Sigmoid colon (tissue), 4 donors: Measurements from ENCODE around the gene TBC1D9B.

ENCODE experiments used
- CTCF ChIP-seq, 4 experiments: fragments of 450-650 bp in 3 of 4; fragments of 200-600 bp in 1 of 4; IDR thresholded peaks; one replicate each; pipeline ENCODE4 v1.5.1; 2016 to 2019; ENCODE audit warnings: antibody characterized with exemption in 4 of 4, mild to moderate bottlenecking in 3 of 4, moderate library complexity in 2 of 4
- EP300 ChIP-seq, 4 donors: sonication (generic); formaldehyde crosslinking; IDR thresholded peaks; one replicate each; pipeline ENCODE4 v1.6.1; 2017; ENCODE audit warnings: antibody characterized with exemption in 4 of 4
- POLR2A ChIP-seq, 2 donors: fragments of 450-650 bp; IDR thresholded peaks; one replicate each; pipeline ENCODE4 v1.6.1; 2016; ENCODE audit warnings: antibody characterized with exemption in 2 of 2, mild to moderate bottlenecking in 2 of 2, moderate library complexity in 2 of 2

GRCh38 chr5:179887802-179888201, 19.9 kb downstream of the TBC1D9B start:
- TF ChIP-seq CTCF (IDR thresholded peaks at IDR 0.05) (no peak), POLR2A (IDR thresholded peaks at IDR 0.05) (no peak), EP300 (IDR thresholded peaks at IDR 0.05) (no peak)
